HL-60 (cell line): ENCODE measurements around the gene CD109.

Experiments used
- DNase-seq, 2 experiments: peaks; one replicate each; pipeline ENCODE4 v3.0.0-alpha.2; 2010 to 2020; ENCODE audit warnings: low read depth in 1 of 2, low spot score in 1 of 2
- H3K27ac ChIP-seq: fragments of 250-450 bp; sonication (Bioruptor Pico); replicated peaks from 2 replicates; pipeline ENCODE4 v1.5.1; 2020; ENCODE audit warnings: mild to moderate bottlenecking, moderate library complexity
- H3K27me3 ChIP-seq: fragments of 250-450 bp; sonication (Bioruptor Pico); 2 replicates; pipeline ENCODE4 v1.5.1; 2021; ENCODE audit warnings: mild to moderate bottlenecking, moderate library complexity; ENCODE audit not compliant: insufficient read depth, poor library complexity, severe bottlenecking
- H3K4me3 ChIP-seq: replicated peaks from 2 replicates; pipeline ENCODE4 v1.5.1; 2011; ENCODE audit warnings: mild to moderate bottlenecking, control low read depth, low read length; ENCODE audit not compliant: insufficient read depth
- CTCF ChIP-seq: IDR thresholded peaks from one replicate; pipeline ENCODE4 v1.5.1; 2011; ENCODE audit warnings: low read length, control low read depth, inconsistent platforms; ENCODE audit not compliant: insufficient read depth
- GABPA ChIP-seq: IDR thresholded peaks from 2 replicates; pipeline ENCODE4 v1.6.1; 2012; ENCODE audit warnings: low read depth
- POLR2AphosphoS5 ChIP-seq: IDR thresholded peaks from 2 replicates; pipeline ENCODE4 v1.6.1; 2012; ENCODE audit warnings: low read depth
- REST ChIP-seq: IDR thresholded peaks from 2 replicates; pipeline ENCODE4 v1.6.1; 2012; ENCODE audit warnings: low read depth; ENCODE audit not compliant: insufficient replicate concordance
- SPI1 ChIP-seq: IDR thresholded peaks from 2 replicates; pipeline ENCODE4 v1.6.1; 2012; ENCODE audit warnings: low read depth, mild to moderate bottlenecking, borderline replicate concordance

CD109 gene

GRCh38 chr6:73733791-73734190, 37.8 kb downstream of the CD109 start:
- no peak for TF ChIP-seq SPI1
- no peak for TF ChIP-seq GABPA
- no peak for TF ChIP-seq POLR2AphosphoS5
- no peak for TF ChIP-seq REST
- no peak for TF ChIP-seq CTCF
- DNase-seq: no peak
- Histone ChIP-seq H3K27me3 (no peaks in the 10 kb centered on the region), H3K4me3 (no peak overlapping the region), H3K27ac (no peak overlapping the region)

- Histone ChIP-seq H3K4me3 (no peak overlapping the region), H3K27me3 (no peaks in the 10 kb centered on the region), H3K27ac (no peak overlapping the region)
- DNase-seq: no peak
- no peak for TF ChIP-seq REST
- no peak for TF ChIP-seq POLR2AphosphoS5
- TF ChIP-seq CTCF: no peak
- no peak for TF ChIP-seq GABPA
- TF ChIP-seq SPI1: no peak
These were observed 38.9 kb downstream of the CD109 start for GRCh38 chr6:73734832-73735453.

GRCh38 chr6:73738367-73739028, 42.5 kb downstream of the CD109 start:
- H3K27ac ChIP-seq: no peak overlapping the region
- DNase-seq: no peak
- no peaks in the 10 kb centered on the region for H3K27me3 ChIP-seq
- no peak overlapping the region for H3K4me3 ChIP-seq
- TF ChIP-seq SPI1: no peak
- no peak for TF ChIP-seq GABPA
- no peak for TF ChIP-seq CTCF
- TF ChIP-seq POLR2AphosphoS5: no peak
- TF ChIP-seq REST: no peak
